ENCODE results near the gene POMC.

Gene POMC

DNA sequence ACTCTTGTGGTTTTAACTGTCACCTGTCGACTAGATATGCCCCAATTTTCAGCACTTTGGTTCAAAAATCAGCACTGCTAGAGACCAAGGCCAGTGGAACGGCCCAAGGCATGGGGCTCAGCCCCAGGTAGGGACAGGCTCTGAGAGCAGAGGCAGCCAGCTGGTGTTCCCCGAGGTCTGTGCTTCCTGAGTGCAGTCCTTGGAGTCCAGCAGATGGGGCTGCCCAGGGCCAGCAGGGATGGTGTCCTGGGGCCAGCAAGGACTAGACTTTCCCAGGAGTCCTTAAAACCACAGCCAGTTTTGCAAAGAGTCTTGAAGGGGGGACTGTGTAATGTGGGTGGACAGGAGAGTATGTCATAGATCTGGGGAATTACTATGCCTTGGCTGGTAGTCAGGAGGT is 56.3 kb downstream of the POMC start:
- Histone ChIP-seq H3K9ac (ENCODE audit: low read depth, low read length) (no peak overlapping the region), H3K36me3 (ENCODE audit: control insufficient read depth, insufficient read depth, low read length) (no peaks in the 10 kb centered on the region), H3K9me3 (ENCODE audit: control insufficient read depth, insufficient read depth, low read length) (no peaks in the 10 kb centered on the region), H3K27me3 (ENCODE audit: control insufficient read depth, insufficient read depth, low read length) (no peaks in the 10 kb centered on the region), H3K4me1 (ENCODE audit: control insufficient read depth, insufficient read depth, low read length) (peaks cover 2% of the 10 kb centered on the region), H3K4me3 (ENCODE audit: low read depth, low read length) (no peak overlapping the region)
